ENCODE data around the gene XRCC4.
A peak's percentile ranks its signal among the peaks of the same experiment; 100 is the strongest.
"Not testable (repeated sequence)": the region's sequence is repeated elsewhere in the genome, so short reads cannot be mapped to it uniquely, and the experiment has no call there.

XRCC4 gene

GRCh38 chr5:83118471-83118870 is 41.1 kb downstream of the XRCC4 start:
- DNase-seq: no peak

GRCh38 chr5:83118976-83119375 is 41.6 kb downstream of the XRCC4 start:
- no peak for DNase-seq

DNA sequence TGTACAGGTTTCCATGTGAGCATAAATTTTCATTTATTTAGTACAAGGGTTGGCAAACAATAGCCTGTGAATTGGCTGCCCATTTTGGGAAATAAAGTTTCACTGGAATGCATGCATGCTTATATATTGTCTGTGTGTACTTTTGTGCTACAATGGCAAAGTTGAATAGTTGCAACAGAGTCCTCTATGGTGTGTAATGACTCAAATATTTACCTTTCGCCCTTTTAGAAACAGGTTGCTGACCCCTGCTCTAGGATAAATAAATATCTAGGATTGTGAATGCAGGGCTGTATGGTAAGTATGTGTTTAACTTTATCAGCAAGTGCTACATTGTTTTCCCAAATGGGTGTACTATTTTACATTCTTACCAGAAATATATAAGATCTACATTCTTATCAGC is 47.2 kb downstream of the XRCC4 start:
- no peak for DNase-seq

- no peak for DNase-seq
Observed at GRCh38 chr5:83125560-83125959, 48.2 kb downstream of the XRCC4 start.

GRCh38 chr5:83126501-83126900 is 49.2 kb downstream of the XRCC4 start:
- no peak for DNase-seq

DNA sequence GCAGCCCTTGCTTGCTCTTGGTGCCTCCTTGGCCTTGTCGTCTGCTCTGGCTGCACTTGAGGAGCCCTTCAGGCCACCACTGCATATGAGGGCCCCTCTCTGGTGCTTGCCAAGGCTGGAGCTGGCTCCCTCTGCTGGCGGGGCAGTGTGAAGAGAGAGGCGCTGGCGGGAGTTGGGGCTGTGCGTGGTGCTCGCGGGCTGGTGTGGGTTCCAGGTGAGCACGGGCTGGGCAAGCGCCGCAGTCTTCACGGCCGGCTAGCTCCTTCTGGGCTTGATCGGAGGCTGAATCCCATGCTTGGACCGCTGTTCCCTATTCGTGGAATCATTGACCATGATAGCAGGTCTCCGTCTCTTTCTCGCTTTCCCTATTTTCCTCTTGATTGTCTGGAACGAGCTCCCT is 56.5 kb downstream of the XRCC4 start:
- no peak for DNase-seq

GRCh38 chr5:83142526-83142925 is 65.2 kb downstream of the XRCC4 start:
- no peak for DNase-seq

- no peak for DNase-seq
Observed at GRCh38 chr5:83145241-83145640, 67.9 kb downstream of the XRCC4 start.

- no peak for DNase-seq
Observed at GRCh38 chr5:83145882-83146331, 68.6 kb downstream of the XRCC4 start.

DNA sequence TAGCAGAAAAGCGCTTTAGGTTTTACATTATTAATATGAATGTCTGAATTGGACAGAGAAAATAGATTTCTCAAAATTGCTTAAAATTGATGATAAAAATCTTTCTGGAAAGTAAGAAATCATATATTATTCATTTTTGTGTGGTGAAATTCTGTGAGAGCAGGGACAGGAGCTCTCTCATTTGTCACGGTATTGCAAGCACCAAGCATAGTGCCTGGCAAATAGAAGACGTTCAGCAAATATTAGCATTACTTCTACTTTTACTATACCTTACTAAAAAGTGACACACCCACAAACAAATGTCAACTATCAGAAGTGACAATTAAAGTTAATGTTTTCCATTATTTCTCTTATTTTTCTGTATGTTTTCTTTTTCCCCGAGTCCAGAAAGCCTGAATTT is 69.1 kb downstream of the XRCC4 start:
- no peak for DNase-seq

DNA sequence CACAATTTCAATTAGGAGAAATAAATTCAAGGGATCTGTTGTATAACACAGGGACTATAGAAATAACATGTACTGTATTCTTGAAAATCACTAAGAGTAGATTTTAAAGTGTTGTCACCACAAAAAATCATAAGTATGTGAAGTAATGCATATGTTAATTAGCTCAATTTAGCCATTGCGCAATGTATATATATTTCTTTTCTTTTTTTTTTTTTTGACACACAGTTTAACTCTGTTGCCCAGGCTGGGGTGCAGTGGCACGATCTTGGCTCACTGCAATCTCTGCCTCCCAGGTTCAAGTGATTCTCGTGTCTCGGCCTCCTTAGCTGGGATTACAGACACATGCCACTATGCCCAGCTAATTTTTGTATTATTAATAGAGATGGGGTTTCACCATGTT is 70.2 kb downstream of the XRCC4 start:
- DNase-seq: no peak

- DNase-seq: no peak
Observed at GRCh38 chr5:83148370-83148769, 71.0 kb downstream of the XRCC4 start.

- no peak for DNase-seq
Observed at GRCh38 chr5:83149671-83150070, 72.3 kb downstream of the XRCC4 start.

DNA sequence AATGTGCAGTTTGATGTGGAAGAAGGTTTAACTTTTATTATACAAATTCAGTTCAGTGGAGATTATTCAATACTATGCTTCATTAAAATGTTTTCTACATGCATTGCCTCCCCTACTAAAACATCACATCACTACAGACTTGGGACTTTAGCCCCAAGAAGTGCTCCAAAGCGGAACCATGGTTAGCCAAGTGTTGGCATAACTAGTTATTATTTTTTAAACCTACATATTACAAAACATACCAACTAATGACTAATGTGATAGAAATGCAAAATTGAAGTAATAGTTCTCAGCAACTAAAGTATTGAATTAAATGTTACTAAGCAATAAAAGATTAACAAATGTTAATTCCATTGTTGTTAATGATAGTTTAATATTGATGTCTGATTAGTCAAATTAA is 74.5 kb downstream of the XRCC4 start:
- no peak for DNase-seq

GRCh38 chr5:83152996-83153395 is 75.6 kb downstream of the XRCC4 start:
- not testable (repeated sequence) for DNase-seq

GRCh38 chr5:83156001-83156400 is 78.7 kb downstream of the XRCC4 start:
- DNase-seq: peak in 2 of 4 experiments; percentile 14 to 27

- peak; percentile 2 to 35 (median 22) for DNase-seq
Observed at GRCh38 chr5:83157163-83157562, 79.8 kb downstream of the XRCC4 start.

GRCh38 chr5:83162601-83163000 is 85.3 kb downstream of the XRCC4 start:
- DNase-seq: no peak

DNA sequence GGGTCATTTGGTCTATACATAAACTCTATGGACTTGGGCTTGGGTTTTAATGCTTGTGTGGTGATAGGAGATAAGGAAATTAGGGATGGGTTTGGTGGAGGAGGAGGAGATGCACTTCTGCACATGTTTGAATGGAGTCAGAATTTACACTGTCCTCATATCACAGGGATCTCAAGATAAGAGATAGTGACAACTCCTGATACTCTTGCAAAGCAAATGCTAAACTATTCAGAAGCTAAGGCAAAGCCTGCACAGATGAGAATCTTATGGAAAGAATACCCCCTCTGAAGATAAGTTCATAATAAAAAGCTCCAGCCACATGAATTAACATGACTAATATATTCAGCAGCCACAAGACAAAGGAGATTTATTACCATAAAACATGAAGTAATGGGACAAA is 90.2 kb downstream of the XRCC4 start:
- DNase-seq: no peak

GRCh38 chr5:83169571-83170337 is 92.4 kb downstream of the XRCC4 start:
- no peak for DNase-seq

GRCh38 chr5:83172011-83172410 is 94.7 kb downstream of the XRCC4 start:
- no peak for DNase-seq

DNA sequence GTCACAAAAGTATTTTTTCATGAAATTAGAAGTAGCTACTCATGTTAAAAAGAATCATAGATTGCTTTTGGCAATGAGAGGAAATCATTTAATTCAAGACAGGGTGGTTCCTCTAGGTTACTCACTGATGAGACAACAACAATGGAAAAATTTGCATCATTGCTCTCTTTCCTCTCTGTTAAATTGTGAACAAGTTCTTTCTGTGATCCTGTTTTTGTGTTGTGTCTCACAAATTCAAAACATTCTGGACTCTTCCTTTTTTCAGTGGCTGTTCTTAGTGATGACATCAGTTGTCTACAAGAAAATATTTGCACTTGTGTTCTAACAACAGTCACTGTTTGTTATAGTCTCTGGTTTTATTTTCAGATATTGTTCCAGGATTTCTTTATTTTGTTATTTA is 95.3 kb downstream of the XRCC4 start:
- DNase-seq: peak in 2 of 4 experiments; percentile 26 to 42

GRCh38 chr5:83173826-83174225 is 96.5 kb downstream of the XRCC4 start:
- DNase-seq: no peak

DNA sequence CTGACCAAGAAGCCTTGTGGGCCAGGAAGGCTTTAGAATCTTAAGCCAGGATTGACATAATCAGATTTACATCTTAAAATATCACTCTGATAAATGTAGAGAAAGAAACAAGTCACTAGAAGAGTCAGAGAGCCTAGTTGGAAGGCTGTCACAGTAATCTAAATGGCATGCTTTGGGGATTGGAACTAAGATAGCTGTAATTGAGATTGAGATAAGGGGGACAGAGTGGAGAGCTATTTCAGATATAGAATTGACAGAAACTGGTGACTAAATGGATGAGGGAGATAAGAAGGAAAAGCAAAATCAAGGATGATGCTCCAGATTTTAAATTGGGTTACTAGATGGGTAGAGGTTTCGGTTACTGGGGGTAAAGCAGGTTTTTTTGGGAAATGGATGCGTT is 100.5 kb downstream of the XRCC4 start:
- DNase-seq: no peak

DNA sequence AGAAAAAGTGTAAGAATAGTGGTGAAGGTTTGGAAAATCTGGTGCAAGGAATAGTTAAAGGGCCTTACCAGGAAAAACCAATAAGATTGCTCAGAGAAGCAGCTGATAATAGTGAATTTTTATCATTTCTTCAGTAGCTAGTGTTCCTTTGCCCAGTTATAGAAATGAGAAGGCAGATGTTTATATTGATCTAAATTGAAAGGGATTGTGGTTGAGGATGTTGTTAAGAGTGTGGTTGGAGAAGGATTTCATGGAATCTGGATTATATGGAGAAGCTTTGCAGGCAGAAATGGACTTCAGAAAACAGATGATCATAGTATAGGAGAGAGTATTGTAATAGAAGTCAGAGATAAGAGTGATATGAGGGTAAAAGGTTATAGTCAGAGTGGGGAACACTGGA is 102.6 kb downstream of the XRCC4 start:
- no peak for DNase-seq
